Vagina (tissue), 2 donors: ENCODE measurements around the gene ATOH8. TPM values are rescaled to one million over a fixed set of nuclear protein-coding genes. Genes with fewer than 3 reads are reported as not detected.

Experiments
- DNase-seq, 2 donors: peaks; one replicate each; pipeline ENCODE4 v3.0.0-alpha.2; 2017; ENCODE audit errors: extremely low spot score in 2 of 2
- H3K27ac ChIP-seq: fragments of 200-600 bp; sonication (generic); one replicate; pipeline ENCODE4 v1.5.1; 2019
- H3K27me3 ChIP-seq: fragments of 200-600 bp; sonication (generic); one replicate; pipeline ENCODE4 v1.5.1; 2019
- H3K36me3 ChIP-seq, 2 donors: fragments of 200-600 bp; sonication (generic); one replicate each; pipeline ENCODE4 v1.5.1; 2017 to 2019
- H3K4me1 ChIP-seq: fragments of 200-600 bp; sonication (generic); one replicate; pipeline ENCODE4 v1.5.1; 2019
- H3K4me3 ChIP-seq, 2 donors: fragments of 200-600 bp; sonication (generic); 1 replicate in 1 of 2; 2 replicates in 1 of 2; pipeline ENCODE4 v1.5.1; 2016 to 2019
- H3K9me3 ChIP-seq: fragments of 200-600 bp; sonication (generic); one replicate; pipeline ENCODE4 v1.5.1; 2019
- CTCF ChIP-seq, 3 experiments: fragments of 450-650 bp in 2 of 3; fragments of 200-600 bp in 1 of 3; sonication (generic) in 1 of 3; IDR thresholded peaks; one replicate each; pipeline ENCODE4 v1.5.1; 2017 to 2019; ENCODE audit warnings: antibody characterized with exemption in 3 of 3, mild to moderate bottlenecking in 2 of 3, moderate library complexity in 2 of 3
- POLR2A ChIP-seq, 2 donors: fragments of 450-650 bp; IDR thresholded peaks; one replicate each; pipeline ENCODE4 v1.6.1; 2017; ENCODE audit warnings: antibody characterized with exemption in 2 of 2, mild to moderate bottlenecking in 2 of 2, moderate library complexity in 2 of 2
- POLR2AphosphoS5 ChIP-seq, 2 donors: sonication (generic); formaldehyde crosslinking; IDR thresholded peaks; one replicate each; pipeline ENCODE4 v1.9.0; 2017; ENCODE audit warnings: antibody characterized with exemption in 2 of 2, mild to moderate bottlenecking in 2 of 2, low read depth in 1 of 2; ENCODE audit not compliant: insufficient read depth in 1 of 2
- intact Hi-C: fragments of 100-400 bp; cut with DNase I; formaldehyde crosslinking; loops from one replicate; pipeline ENCODE4 v1.15.1; 2023
- total RNA-seq: library from RNA; depleted of rRNA; stranded (reverse); fragments of >200 nt; gene quantifications from one replicate; pipeline ENCODE4 v1.2.3, GENCODE V29; 2016

The ATOH8 gene
- total RNA-seq, 1 donor from 2014 or later, result 66.5 TPM

GRCh38 chr2:85737961-85738360 lies 15.8 kb upstream of the ATOH8 start:
- Histone ChIP-seq H3K4me1 (peaks cover 67% of the 10 kb centered on the region), H3K27ac (peak overlapping the region; percentile 93), H3K27me3 (no peaks in the 10 kb centered on the region), H3K9me3 (no peaks in the 10 kb centered on the region), H3K4me3 (no peak overlapping the region), H3K36me3 (no peaks in the 10 kb centered on the region)
- intact Hi-C loops, result loop anchor here (5.0 kb wide), 1 partner anchor 54 kb away; no protein-coding TSS in a partner anchor
- no peak for DNase-seq
- TF ChIP-seq CTCF (IDR thresholded peaks at IDR 0.05) (no peak), POLR2A (IDR thresholded peaks at IDR 0.05) (no peak), POLR2AphosphoS5 (IDR thresholded peaks at IDR 0.05; ENCODE audit: insufficient read depth in 1 of 2, low read depth in 1 of 2) (no peak)

- no peak for TF ChIP-seq CTCF (IDR thresholded peaks at IDR 0.05)
- TF ChIP-seq POLR2A (IDR thresholded peaks at IDR 0.05), result no peak
- no peak for TF ChIP-seq POLR2AphosphoS5 (IDR thresholded peaks at IDR 0.05; ENCODE audit: insufficient read depth in 1 of 2, low read depth in 1 of 2)
- H3K36me3 ChIP-seq, result no peaks in the 10 kb centered on the region
- H3K9me3 ChIP-seq, result no peaks in the 10 kb centered on the region
- peak overlapping the region; percentile 93 for H3K27ac ChIP-seq
- H3K4me3 ChIP-seq, result no peak overlapping the region
- no peaks in the 10 kb centered on the region for H3K27me3 ChIP-seq
- H3K4me1 ChIP-seq, result peaks cover 74% of the 10 kb centered on the region
- intact Hi-C loops, result no loop called here
- no peak for DNase-seq
Measured at GRCh38 chr2:85740193-85740592, 13.6 kb upstream of the ATOH8 start.

- TF ChIP-seq POLR2AphosphoS5 (IDR thresholded peaks at IDR 0.05; ENCODE audit: insufficient read depth in 1 of 2, low read depth in 1 of 2) (no peak), CTCF (IDR thresholded peaks at IDR 0.05) (no peak), POLR2A (IDR thresholded peaks at IDR 0.05) (no peak)
- DNase-seq, result no peak
- Histone ChIP-seq H3K9me3 (no peaks in the 10 kb centered on the region), H3K4me3 (no peak overlapping the region), H3K27me3 (no peaks in the 10 kb centered on the region), H3K4me1 (peaks cover 74% of the 10 kb centered on the region), H3K36me3 (no peaks in the 10 kb centered on the region), H3K27ac (peak overlapping the region; percentile 93)
- intact Hi-C loops, result no loop called here
Measured at GRCh38 chr2:85741211-85741832, 12.5 kb upstream of the ATOH8 start.

DNA sequence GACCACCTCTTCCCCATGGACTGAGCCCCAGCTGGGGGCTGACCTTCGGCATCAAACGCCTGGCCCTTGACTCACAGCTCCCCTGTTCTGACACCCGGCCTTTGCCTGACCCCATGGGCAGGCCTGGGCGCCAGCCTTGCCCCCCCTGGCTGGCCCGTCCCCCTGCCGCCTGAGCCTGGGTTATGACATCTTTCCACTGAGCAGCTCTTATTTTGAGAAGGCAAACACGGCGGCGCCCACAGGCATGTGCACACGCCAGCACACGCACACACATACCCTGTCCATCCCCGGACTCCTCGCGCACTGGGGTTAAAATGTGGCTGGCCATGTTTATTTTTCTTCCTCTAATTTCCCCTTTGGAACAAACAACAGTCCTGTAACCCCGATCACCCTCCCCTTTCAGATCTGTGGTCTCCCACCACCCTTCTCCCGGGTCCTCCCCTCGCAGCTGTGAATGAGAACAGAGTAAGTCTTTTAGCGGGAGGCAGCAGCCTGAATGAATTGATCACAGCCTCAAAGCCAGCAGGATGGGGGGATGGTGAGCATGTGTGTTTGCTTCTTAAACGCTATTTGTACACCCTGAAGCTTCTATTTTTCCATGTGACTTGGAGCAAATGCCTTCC lies 11.8 kb upstream of the ATOH8 start:
- intact Hi-C loops, result no loop called here
- H3K9me3 ChIP-seq, result no peaks in the 10 kb centered on the region
- H3K4me1 ChIP-seq, result peaks cover 74% of the 10 kb centered on the region
- H3K27ac ChIP-seq, result peak overlapping the region; percentile 93
- no peak overlapping the region for H3K4me3 ChIP-seq
- H3K36me3 ChIP-seq, result no peaks in the 10 kb centered on the region
- no peak for DNase-seq
- H3K27me3 ChIP-seq, result no peaks in the 10 kb centered on the region
- peak in 1 of 2 donors; percentile 81 for TF ChIP-seq POLR2AphosphoS5 (IDR thresholded peaks at IDR 0.05; ENCODE audit: insufficient read depth in 1 of 2, low read depth in 1 of 2)
- TF ChIP-seq CTCF (IDR thresholded peaks at IDR 0.05), result no peak
- TF ChIP-seq POLR2A (IDR thresholded peaks at IDR 0.05), result no peak
